Stimulated activated CD8-positive, alpha-beta memory T cell treated with anti-CD3 and anti-CD28 coated beads, Interleukin-15, amount 100 ng/mL, for 24 hours (primary cell): ENCODE data around the gene COL4A2.

Experiments used
- DNase-seq: peaks from one replicate; pipeline ENCODE4 v3.0.0-alpha.2; 2020; ENCODE audit warnings: low read depth

The COL4A2 gene

GRCh38 chr13:110339975-110340550 lies 33.0 kb downstream of the COL4A2 start:
- DNase-seq, result no peak

- peak; percentile 10 for DNase-seq
Observed at GRCh38 chr13:110340812-110341444, 33.8 kb downstream of the COL4A2 start.

GRCh38 chr13:110341445-110342244 lies 34.6 kb downstream of the COL4A2 start:
- DNase-seq, result no peak

GRCh38 chr13:110342474-110342873 lies 35.4 kb downstream of the COL4A2 start:
- DNase-seq, result no peak

- DNase-seq, result no peak
Observed at GRCh38 chr13:110343241-110343865, 36.3 kb downstream of the COL4A2 start.

GRCh38 chr13:110344320-110344719 lies 37.2 kb downstream of the COL4A2 start:
- DNase-seq, result no peak

- no peak for DNase-seq
Observed at GRCh38 chr13:110345266-110345665, 38.2 kb downstream of the COL4A2 start.

GRCh38 chr13:110345701-110346100 lies 38.6 kb downstream of the COL4A2 start:
- no peak for DNase-seq

GRCh38 chr13:110346661-110347067 lies 39.6 kb downstream of the COL4A2 start:
- DNase-seq, result no peak

- DNase-seq, result no peak
Observed at GRCh38 chr13:110347088-110347487, 40.0 kb downstream of the COL4A2 start.

GRCh38 chr13:110347535-110348308 lies 40.6 kb downstream of the COL4A2 start:
- DNase-seq, result no peak

- no peak for DNase-seq
Observed at GRCh38 chr13:110348309-110349105, 41.4 kb downstream of the COL4A2 start.

- DNase-seq, result no peak
Observed at GRCh38 chr13:110349239-110349638, 42.2 kb downstream of the COL4A2 start.

- no peak for DNase-seq
Observed at GRCh38 chr13:110350049-110350448, 43.0 kb downstream of the COL4A2 start.

GRCh38 chr13:110350509-110350908 lies 43.4 kb downstream of the COL4A2 start:
- DNase-seq, result no peak

GRCh38 chr13:110351636-110352420 lies 44.7 kb downstream of the COL4A2 start:
- no peak for DNase-seq

GRCh38 chr13:110352735-110353134 lies 45.7 kb downstream of the COL4A2 start:
- DNase-seq, result no peak

- DNase-seq, result no peak
Observed at GRCh38 chr13:110353339-110353977, 46.4 kb downstream of the COL4A2 start.

- DNase-seq, result no peak
Observed at GRCh38 chr13:110354123-110354627, 47.1 kb downstream of the COL4A2 start.
